ENCODE results near the gene CENPA. TPM values are rescaled to one million over a fixed set of nuclear protein-coding genes. Genes with fewer than 3 reads are reported as not detected.

The CENPA gene
- total RNA-seq, 1 donor from 2014 or later: 55.0 TPM

DNA sequence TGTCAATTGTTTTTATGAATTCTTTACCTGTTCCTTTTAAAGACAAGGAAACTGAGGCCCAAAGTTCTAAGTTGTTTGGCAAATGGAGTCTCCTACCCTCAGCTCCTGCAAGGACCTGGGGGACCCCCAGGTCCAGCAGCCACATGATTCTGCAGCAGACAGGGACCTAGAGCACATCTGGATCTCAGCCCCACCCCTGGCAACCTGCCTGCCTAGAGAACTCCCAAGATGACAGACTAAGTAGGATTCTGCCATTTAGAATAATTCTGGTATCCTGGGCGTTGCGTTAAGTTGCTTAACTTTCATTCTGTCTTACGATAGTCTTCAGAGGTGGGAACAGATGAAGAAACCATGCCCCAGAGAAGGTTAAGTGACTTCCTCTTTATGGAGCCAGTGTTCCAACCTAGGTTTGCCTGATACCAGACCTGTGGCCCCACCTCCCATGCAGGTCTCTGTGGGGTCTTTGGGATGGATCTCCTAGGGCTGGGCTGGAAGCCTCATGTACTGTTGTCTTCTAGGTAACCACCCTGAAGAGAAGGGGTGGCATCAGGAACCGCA, 5.6 kb upstream of the CENPA start:
- H3K9me3 Mint-ChIP-seq: no peaks in the 10 kb centered on the region
- H3K27me3 Mint-ChIP-seq (ENCODE audit: insufficient read depth, low read depth): peaks cover 12% of the 10 kb centered on the region
- Histone ChIP-seq H3K79me2 (ENCODE audit: low read depth) (no peaks in the 10 kb centered on the region), H3K4me3 (no peak overlapping the region), H3K36me3 (no peaks in the 10 kb centered on the region), H3K27ac (no peak overlapping the region), H3K9me3 (ENCODE audit: low read depth) (no peaks in the 10 kb centered on the region), H3K27me3 (no peaks in the 10 kb centered on the region), H3K9ac (no peak overlapping the region), H3F3A (ENCODE audit: low read depth) (peaks cover 2% of the 10 kb centered on the region), H2AFZ (replicated peaks) (no peak overlapping the region), H3K4me1 (no peaks in the 10 kb centered on the region), H3K4me2 (no peak overlapping the region), H4K20me1 (ENCODE audit: low read depth) (no peaks in the 10 kb centered on the region)
- DNase-seq (ENCODE audit: low spot score): no peak
- H3K27ac Mint-ChIP-seq: no peak overlapping the region
- TF ChIP-seq EZH2 (IDR thresholded peaks at IDR 0.05) (no peak), EZH2phosphoT487 (IDR thresholded peaks at IDR 0.05) (no peak)
- TF ChIP-seq, protein P1, sequence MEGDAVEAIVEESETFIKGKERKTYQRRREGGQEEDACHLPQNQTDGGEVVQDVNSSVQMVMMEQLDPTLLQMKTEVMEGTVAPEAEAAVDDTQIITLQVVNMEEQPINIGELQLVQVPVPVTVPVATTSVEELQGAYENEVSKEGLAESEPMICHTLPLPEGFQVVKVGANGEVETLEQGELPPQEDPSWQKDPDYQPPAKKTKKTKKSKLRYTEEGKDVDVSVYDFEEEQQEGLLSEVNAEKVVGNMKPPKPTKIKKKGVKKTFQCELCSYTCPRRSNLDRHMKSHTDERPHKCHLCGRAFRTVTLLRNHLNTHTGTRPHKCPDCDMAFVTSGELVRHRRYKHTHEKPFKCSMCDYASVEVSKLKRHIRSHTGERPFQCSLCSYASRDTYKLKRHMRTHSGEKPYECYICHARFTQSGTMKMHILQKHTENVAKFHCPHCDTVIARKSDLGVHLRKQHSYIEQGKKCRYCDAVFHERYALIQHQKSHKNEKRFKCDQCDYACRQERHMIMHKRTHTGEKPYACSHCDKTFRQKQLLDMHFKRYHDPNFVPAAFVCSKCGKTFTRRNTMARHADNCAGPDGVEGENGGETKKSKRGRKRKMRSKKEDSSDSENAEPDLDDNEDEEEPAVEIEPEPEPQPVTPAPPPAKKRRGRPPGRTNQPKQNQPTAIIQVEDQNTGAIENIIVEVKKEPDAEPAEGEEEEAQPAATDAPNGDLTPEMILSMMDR (IDR thresholded peaks at IDR 0.05): no peak
- H3K4me3 Mint-ChIP-seq: no peak overlapping the region
- peaks cover 9% of the 10 kb centered on the region for H3K4me1 Mint-ChIP-seq
- H3K36me3 Mint-ChIP-seq: peaks cover 24% of the 10 kb centered on the region

DNA sequence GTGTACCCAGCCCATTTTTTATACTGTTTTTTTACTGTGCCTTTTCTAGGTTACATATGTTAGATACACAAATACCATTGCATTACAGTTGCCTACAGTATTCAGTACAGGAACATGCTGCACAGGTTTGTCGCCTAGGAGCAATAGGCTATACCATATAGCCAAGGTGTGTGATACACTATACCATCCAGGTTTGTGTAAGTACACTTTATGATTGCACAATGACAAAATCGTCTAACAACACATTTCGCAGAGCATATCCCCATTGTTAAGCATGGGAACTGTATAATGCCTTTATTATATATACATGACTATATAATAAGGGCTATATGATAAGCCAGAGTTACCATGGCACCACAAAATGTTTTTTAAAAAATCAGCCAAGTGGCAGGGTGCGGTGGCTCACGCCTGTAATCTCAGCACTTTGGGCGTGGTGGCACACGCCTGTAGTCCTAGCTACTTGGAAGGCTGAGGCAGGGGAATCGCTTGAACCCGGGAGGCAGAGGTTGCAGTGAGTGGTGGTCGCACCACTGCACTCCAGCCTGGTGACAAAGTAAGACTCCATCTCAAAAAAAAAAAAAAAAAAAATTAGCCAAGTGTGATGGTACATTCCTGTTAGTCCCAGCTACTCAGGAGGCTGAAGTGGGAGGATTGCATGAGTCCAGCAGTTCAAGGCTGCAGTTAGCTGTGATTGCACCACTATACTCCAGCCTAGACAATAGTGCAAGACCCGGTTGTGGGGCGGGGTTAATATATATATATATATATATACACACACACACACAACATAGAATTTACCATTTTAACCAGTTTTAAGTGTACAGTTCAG, 2.8 kb upstream of the CENPA start:
- Mint-ChIP-seq H3K4me1 (peaks cover 22% of the 10 kb centered on the region), H3K36me3 (peaks cover 28% of the 10 kb centered on the region), H3K9me3 (peaks cover 3% of the 10 kb centered on the region), H3K4me3 (no peak overlapping the region), H3K27me3 (ENCODE audit: insufficient read depth, low read depth) (peaks cover 8% of the 10 kb centered on the region), H3K27ac (no peak overlapping the region)
- Histone ChIP-seq H3K4me1 (peaks cover 7% of the 10 kb centered on the region), H3K27ac (no peak overlapping the region), H3K4me2 (no peak overlapping the region), H3K27me3 (no peaks in the 10 kb centered on the region), H3K4me3 (no peak overlapping the region), H3K79me2 (ENCODE audit: low read depth) (peaks cover 19% of the 10 kb centered on the region), H3F3A (ENCODE audit: low read depth) (peaks cover 6% of the 10 kb centered on the region), H2AFZ (replicated peaks) (no peak overlapping the region), H3K9me3 (ENCODE audit: low read depth) (no peaks in the 10 kb centered on the region), H3K9ac (no peak overlapping the region), H4K20me1 (ENCODE audit: low read depth) (peaks cover 9% of the 10 kb centered on the region), H3K36me3 (no peaks in the 10 kb centered on the region)
- DNase-seq (ENCODE audit: low spot score): no peak
- TF ChIP-seq EZH2phosphoT487 (IDR thresholded peaks at IDR 0.05) (no peak), EZH2 (IDR thresholded peaks at IDR 0.05) (no peak)
- TF ChIP-seq, protein P1 (IDR thresholded peaks at IDR 0.05): no peak

DNA sequence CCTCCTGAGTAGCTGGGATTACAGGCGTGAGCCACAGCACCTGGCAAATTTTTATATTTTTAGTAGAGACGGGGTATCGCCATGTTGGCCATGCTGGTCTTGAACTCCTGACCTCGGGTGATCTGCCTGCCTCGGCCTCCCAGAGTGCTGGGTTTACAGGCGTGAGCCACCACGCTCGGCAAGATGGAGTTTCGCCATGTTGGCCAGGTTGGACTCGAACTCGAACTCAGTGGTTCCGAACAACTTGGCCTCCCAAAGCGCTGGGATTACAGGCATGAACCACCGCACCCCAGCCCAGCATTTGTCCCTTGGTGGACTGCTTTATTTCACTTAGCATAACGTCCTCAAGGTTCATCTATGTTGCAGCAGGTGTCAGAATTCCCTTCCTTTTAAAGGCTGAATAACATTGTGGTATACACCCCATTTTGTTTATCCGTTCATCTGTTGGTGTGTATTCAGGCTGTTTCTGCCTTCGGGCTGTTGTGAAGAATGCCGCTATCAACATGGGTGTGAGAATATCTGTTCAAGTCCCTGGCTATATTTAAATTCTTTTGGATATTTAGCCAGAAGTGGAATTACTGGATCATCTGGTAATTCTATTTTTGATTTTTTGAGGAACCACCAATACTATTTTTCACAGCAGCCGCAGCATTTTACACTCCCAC, 1.2 kb upstream of the CENPA start:
- Histone ChIP-seq H3K9me3 (ENCODE audit: low read depth) (no peaks in the 10 kb centered on the region), H3K27me3 (no peaks in the 10 kb centered on the region), H4K20me1 (ENCODE audit: low read depth) (peaks cover 13% of the 10 kb centered on the region), H3K4me2 (no peak overlapping the region), H3F3A (ENCODE audit: low read depth) (peaks cover 6% of the 10 kb centered on the region), H3K4me1 (peaks cover 7% of the 10 kb centered on the region), H3K9ac (no peak overlapping the region), H3K36me3 (no peaks in the 10 kb centered on the region), H2AFZ (replicated peaks) (no peak overlapping the region), H3K27ac (no peak overlapping the region), H3K4me3 (no peak overlapping the region), H3K79me2 (ENCODE audit: low read depth) (peaks cover 35% of the 10 kb centered on the region)
- Mint-ChIP-seq H3K4me3 (peak overlapping the region; percentile 89), H3K27ac (peak overlapping the region; percentile 98), H3K27me3 (ENCODE audit: insufficient read depth, low read depth) (peaks cover 9% of the 10 kb centered on the region), H3K36me3 (peaks cover 36% of the 10 kb centered on the region), H3K4me1 (peaks cover 31% of the 10 kb centered on the region), H3K9me3 (peaks cover 15% of the 10 kb centered on the region)
- no peak for TF ChIP-seq EZH2 (IDR thresholded peaks at IDR 0.05)
- TF ChIP-seq, protein P1 (IDR thresholded peaks at IDR 0.05): no peak
- TF ChIP-seq EZH2phosphoT487 (IDR thresholded peaks at IDR 0.05): no peak
- no peak for DNase-seq (ENCODE audit: low spot score)

Measured in neural progenitor cell (in vitro differentiated cells).